HG03060 (cell line): ENCODE results near the gene THEM4.
A peak's percentile ranks its signal among the peaks of the same experiment; 100 is the strongest.

Experiments
- ATAC-seq: cut with Tn5 transposase; IDR thresholded peaks from one replicate; pipeline ENCODE4 v1.9.1; 2021; ENCODE audit warnings: low read depth, moderate number of reproducible peaks; ENCODE audit not compliant: unreplicated experiment

THEM4 gene

DNA sequence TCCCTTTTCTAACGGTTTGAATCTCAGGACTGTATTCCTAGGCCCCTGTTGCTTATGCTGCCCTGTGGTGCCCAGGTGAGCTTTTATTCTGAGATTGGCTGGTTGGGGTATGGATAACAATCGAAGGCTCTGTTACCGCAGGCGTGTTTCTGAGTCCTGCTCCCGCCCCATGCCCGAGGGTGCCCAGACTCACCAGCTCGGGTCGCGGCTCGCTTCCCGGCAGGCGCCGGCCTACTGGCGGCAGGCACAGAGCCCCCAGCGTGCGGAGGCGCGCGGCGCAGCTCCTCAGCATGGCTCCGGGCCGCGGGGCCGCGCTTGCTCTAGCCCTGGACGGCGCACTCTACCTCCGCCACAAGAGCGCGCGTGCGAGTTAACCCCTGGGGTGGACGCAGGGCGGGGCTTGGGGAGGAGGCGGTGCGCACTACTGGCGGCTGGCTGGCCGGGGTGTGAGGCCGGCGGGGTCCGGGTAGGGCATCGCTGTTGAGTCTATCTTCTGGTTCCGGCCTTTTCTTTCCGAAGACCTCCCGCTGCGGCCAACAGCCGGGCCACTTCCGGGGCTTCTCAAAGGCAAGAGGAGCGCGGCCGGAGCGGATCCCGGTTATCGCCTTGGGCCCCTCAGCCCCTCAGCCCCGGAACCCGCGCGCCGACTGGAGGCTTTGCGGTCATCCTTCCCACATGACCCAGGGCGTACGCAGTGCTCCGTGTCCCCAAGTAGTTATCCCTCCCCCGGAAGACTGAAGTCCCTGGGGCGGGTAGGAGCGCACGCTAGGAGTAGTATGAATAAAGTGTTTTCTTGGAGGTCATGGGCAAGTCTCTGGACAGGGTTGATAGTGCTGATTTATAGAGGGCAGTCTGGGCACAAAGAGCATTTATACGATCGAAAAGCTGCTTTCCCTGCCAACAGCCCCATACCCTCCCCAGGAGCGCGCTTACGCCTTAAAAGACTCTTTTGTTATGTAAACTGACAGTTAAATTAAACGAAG, at the start of gene THEM4:
THEM4 (minus strand) TSS at position 345 of the 983 bp plus-strand sequence; CDS start at position 292, 53 bp downstream.
- ATAC-seq, result peak; percentile 82

DNA sequence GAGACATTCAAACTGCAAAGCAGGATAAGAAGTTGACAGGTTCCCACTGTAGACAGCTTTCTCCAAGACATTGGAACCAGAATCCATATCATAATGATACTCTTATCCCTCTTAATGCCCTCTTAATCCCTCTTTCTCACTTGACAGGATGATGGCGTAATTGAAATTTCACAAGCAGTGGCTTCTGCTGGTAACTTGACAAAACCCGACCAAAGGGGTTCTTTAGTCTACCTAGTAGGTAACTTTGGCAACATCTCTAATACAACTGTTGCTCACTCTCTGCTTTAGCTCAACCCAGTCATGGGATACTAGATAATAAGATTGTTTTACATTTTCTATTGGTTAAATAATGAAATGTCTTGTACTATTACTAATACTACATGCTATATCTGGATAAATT, 49.6 kb upstream of the THEM4 start:
- ATAC-seq, result no peak

DNA sequence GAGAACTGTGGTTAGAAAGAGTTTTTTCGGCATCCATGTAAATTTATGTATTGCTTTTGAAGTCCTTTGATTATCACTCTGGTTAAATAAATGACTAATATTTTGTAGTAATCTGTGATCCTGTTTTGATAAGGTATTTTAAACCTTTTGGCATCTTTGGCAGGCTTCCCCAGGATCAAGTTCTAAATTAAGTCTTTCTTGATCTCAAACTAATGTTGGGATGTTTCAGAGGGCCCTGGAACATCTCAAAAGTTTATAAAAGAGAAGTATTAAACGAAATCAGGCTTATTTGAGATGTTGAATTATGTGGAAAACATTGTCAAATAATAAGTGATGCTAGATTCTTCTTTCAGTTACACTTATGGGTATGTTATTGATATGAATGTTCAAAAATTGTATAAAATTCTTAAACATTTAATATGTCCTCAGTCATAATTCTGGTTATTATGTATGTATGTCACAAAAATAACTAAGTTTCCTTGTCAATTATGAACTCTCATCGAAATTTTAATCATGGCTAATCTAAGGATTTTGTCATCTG, 47.7 kb upstream of the THEM4 start:
- ATAC-seq, result no peak

DNA sequence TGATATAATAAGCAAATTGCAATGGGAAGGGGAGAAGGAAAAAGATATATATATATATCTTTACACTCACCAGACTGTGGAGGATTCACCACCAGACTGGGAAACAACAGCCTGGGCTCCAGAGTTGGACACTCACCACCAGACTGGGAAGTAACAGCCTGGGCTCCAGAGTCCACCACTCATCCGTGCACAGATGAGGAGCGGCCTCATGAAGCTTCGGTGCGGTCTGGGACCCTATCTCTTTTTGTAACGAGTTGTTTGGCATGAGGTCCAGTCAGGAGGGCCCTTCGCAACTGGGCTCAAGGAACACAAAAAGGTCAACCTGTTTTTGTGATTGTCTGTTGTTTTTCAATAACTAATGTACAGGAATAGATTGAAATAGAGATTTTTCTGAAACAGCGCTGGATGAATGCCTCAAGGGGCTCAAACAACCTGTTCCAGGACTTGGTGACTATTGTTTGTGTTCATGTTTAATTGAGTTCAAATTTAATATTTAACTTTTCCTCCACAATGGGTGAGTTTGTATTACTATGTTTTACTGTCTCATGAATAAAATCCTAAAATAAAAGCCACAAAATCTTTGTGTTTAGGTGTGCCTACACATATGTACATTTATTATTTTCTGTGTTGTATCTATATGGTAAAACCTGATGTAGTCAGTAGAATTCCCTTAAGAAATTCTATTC, 44.2 kb upstream of the THEM4 start:
- ATAC-seq, result no peak

DNA sequence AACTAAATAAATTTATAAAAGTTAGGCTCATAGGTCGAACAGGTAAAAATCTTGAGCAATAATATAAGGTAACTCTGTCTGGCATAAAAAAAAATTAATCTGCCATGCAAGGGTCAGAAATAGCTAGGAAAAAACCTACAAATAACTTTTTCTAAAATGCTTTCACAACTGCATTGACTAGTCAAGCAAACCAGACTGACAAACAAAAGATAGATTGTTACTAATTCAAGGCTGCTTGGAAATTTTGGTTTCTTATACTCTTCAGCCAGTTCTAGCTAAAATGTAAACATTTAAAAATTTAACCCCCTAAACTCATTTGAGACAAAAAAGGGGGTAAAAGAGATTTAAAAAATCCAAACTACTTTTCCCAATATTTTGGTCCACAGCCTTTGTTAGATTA, 43.5 kb upstream of the THEM4 start:
- ATAC-seq, result no peak

DNA sequence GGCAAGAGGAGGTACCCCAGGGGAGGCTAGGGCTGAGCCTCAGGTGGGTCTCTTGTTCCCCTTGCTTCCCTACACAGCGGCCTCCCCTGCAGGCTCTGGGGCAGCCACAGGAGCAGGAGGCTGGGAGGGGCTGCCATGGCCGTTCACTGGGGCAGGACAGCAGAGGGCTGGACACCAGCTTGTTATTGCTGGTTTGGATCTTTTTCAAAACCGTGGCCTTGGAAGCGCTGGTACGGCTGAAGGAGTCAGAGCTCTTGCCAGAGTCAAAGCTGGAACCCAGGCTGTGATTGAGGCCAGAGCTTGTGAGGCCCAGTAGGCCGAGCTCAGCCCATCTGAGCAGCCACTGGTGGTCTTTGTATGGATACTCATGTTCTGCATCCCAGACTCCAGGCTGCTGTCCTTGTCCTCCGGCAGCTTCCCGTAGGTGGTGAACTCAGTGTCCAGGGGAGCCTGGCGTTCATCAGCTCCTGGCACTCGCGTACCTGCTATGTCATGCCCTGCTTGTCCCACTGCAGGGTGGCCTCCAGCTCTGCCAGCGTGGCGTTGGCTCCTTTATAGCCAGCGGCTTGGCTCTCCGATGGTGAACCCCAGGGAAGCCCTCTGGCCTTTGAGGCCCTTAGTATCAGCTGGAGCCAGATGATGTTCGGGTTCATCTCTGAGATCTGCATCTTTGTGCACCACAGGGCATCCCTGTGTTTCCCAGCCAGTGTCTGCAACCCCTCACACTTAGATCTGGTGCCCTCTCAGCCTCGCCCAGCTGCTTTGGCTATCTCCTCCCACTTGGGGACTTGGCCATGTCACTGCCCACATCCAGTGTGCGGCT, 40.3 kb upstream of the THEM4 start:
- no peak for ATAC-seq

DNA sequence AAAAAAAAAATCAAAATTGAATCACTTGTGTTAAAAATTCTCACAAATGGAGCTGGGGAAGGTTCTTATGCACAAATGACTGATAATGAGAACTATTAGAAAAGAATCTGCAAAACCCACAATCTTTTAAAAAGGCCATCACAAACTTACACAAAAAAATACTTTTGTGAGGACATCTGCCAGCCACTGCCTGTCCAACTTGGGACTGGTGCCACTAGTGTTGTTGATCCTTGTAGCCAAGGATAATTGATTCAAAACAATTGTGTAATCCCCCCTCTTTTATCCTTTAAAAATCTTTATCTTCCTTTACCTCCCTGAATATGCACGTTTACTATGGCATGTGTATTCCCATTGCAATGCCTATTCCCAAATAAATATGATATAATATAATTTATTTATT, 39.2 kb upstream of the THEM4 start:
- no peak for ATAC-seq

DNA sequence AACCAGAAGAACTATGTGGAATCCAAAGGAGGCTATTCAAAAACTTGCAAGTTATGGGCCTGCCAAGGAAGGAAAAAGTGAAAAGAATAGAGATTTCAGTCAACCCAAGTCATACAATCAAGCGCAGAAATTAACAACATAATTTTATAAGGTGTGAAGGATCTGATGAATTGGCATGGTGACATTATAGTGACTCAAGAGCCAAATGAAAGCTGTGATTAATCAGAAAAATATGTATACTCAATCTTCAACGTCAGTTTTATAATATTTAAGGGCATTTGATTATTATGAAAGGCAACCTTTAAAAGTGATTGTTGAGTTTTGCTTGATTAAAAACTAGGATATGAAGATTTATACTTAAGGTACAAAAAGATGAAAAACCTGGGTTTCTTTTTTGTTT, 37.8 kb upstream of the THEM4 start:
- ATAC-seq, result no peak

DNA sequence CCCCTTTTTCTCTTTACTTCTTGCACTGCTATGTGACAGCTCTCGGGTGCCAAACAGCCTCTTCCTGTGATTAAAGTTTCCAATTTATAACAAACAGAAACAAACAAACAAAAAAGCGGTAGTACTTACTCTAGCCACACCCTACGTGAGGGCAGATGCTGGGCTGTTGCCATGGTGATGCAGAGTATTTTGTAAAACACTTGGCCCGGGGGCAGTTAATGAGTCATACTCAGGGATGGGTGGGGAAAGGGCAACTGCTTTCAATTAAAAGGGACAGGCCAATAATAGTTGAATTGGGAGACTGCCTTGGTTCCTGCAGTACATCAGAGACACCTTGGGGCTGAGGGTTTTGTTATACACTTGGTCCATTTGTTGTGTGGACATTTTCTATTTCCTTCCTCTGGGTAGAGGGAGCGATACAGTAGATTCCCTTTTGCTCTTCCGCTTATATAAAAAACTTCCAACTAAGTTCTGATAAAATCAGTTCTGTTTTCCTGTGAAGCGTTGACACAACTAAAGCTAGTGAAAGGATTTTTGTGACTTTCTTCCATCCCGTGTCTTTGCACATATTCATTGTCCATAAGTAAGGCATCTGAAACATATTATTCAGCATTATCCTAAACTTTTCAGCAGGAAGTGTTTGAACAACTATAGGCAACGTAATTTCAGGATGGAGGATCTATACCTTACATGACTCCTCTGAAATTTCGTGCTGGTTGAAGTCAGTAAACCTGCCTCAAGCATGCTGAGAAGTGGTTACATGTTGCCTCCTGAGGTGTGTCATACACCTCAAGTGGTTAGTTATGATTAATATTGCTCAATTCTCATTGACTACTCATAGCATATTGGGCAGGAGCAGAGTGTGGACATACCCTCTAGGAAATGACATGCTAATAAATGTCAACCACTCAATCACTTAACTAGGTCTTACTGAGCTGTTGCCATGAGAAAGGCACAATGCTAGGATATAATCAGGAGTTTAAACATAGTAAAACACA, 36.7 kb upstream of the THEM4 start:
- ATAC-seq, result peak; percentile 57

DNA sequence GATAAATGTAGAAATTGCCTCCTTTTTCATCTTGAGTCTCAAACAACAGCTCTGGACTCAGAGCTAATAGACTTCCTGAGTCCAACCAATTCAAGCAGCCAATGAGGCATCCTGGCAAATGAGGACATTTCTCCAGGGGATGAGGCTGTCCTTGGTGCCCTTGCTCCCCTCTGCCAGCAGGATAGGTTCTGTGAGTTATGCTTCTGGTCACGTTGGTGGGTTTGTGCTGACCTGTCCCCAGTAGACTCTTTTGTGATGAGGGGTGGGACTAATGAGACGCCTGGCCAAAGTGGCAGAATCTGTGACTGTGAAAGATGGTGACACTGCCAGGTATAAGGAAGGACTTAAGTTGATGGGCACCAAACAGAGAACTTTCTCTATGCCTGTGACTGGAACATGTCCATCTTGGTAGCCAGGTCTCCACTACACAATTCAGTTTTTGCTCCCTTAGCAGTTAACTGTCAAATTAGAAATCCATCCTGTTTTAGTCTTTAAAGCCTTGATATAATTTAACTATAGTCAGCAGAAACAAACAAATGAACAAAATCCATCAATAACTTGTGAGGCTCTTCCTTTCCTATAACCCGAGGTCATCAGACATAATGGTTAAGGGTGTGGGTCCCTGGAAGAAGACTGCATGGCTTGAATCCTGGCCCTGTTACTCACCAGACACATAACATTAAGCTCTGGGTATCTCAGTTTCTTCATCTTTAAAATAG, 35.7 kb upstream of the THEM4 start:
- no peak for ATAC-seq

DNA sequence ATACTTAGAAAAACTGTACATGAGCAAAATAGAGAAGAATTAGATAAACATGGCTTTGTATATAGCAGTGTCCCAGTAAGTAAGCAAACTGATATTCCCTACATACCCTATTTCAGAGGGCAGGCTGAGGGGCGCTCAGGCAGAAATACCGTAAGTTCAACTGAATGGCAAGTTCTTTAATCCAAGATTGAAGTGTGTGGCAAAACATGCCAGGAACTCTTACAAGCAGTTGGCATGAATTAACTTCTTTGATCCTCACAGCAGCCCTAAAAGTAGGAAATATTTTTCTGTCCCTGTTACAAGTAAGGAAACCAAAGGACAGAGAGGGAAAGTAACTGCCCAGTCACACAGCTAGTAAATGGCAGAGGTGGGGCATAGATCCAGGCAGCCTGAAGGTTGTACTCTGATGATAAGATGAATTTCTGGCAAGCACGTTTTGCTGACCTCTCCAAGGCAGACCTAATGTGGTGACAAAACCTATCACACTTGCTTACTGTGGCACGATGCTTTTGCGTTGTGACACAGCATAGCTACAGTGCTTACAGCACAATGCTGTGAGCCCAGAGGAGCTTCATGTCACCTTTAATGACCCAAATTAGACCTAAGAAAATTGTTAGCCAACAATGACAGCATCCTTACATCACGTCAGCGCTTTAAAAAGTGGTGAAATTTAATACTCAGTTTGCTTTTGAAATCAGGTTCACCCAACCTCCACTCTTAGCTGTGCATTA, 35.0 kb upstream of the THEM4 start:
- ATAC-seq, result no peak

DNA sequence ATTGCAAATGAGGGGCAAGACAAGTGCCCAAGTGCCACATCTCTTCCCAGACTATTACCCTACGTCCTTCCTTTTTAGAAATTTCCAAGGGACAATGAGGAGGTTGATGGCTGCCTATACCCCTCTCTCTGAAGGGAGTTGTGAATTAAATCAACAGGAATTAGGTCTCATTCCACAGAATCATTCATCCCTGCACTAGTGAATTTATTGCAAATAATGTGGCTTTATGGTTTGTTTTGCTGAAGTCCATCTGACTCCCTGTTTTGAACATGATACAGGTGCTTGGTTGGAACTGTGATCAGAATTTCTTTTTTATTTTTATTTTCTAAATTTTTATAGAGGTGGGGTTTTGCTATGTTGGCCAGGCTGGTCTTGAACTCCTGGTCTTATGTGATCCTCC, 34.3 kb upstream of the THEM4 start:
- ATAC-seq, result no peak

DNA sequence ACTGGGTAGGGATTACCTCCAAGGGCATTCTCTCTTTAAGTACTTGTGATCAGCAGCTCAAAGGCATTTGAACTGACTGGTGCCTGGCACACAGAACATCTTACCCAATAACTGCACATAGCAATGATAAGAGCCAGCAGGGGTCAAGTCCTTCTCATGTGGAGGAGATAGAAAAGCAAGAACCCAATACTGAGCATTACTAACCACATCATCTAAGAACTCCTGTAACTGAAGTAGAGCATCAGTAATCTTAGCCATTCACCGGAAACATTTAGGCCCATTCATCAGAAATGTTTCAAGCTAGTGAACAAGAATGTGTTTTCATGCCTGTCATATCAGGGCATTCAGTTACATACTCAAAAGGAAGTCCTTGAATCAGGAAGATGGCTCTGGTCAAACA, 33.6 kb upstream of the THEM4 start:
- ATAC-seq, result no peak

DNA sequence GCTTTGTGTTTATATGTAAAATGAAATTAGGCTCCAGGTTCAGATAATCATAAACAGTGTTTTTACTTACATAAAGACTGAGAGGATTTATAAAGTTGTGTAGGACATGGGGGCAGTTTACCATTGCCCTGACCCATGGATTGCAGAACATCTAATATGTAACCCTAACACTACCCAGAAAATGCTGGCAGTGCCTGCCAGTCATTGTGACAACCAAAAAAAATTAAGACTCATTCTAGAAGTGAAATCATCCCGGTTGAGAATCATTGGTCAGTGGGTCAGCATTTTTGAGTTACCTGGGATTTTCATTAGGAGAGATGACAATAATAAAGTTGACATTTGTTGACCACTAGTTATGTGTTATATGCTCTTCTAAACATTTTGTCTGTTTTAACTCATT, 31.2 kb upstream of the THEM4 start:
- ATAC-seq, result no peak

DNA sequence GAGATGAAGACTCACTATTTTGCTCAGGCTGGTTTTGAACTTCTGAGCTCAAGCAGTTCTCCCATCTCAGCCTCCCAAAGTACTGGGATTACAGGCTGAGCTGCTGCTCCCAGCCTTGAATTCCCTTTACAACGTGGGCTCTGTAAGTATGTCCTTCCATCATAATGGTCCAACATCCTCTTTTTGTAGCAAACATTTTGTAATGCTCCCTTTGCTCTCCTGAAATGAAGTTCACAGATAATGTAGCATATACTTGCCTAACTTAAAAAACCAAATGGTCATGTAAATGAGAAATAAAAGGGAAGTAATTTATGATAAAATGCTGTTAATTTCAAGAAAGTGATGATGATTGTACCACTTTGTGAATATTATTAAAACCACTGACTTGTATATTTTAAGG, 30.5 kb upstream of the THEM4 start:
- no peak for ATAC-seq

DNA sequence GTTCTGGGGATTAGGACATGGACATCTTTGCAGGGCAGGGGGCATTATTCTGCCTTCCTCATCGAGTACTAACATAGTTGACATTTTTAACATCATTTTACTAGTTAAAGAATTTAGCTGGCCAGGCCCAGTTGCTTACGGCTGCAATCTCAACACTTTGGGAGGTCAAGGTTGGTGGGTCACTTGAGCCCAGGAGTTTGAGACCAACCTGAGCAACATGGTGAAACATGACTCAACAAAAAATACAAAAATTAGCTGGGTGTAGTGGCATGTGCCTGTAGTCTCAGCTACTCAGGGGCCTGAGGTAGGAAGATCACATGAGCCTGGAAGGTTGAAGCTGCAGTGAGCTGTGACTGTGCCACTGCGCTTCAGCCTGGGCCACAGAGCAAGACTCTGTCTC, 29.8 kb upstream of the THEM4 start:
- ATAC-seq, result no peak

DNA sequence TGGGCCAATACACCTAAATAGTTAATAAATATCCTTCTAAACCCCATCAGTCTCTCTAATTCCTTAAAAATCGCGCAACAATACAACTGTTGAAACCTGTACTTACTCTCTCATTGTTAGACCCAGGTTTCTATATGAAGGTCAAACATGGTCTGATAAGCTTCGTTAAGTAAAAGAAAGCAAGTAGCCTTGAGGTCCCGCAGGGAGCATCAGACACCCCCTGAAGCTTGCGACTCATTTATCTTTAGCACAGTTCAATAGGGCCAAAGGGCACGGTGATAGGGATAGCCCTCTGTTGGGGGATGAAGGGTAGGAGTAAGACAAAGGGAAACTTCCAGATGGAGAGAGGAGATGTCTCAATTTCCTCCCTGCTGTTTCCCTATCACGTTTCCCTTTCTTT, 27.3 kb upstream of the THEM4 start:
- ATAC-seq, result no peak

DNA sequence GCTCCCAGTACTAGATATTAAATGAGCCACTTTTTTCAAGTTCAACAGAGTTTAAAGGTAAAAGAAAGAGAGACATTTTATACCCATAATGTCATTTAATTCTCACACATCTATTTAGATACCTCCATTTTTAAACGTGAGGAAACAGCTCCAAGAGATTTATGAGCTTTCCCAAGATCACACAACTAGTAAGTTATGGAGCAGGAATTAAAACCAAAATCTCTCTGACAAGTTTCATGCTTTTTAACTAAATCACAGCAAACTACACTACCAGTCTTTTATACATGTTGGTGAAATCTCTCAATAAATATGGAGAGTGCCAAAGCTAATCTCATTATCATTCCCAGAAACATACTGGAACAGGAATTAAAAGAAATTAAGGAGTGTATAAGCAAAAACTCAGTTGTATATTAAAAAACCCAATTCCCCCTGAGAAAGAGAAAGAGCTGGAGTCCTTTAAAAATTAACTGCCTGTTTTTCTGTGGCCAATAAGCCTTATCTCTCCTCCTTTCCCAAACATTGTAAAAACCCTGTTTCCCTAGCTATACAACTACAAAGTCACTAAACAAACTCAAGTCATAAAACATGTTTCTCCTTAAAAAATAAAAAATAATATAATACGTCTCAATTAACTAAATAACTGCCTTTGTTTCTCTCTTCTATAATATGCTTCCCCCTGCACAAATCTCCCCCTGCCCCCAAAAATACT, 26.7 kb upstream of the THEM4 start:
- no peak for ATAC-seq
